ENCODE data around the gene HADHA. TPM values are rescaled to one million over a fixed set of nuclear protein-coding genes. Genes with fewer than 3 reads are reported as not detected.

HADHA gene
- 118 TPM for total RNA-seq
- long read RNA-seq, transcript HADHA-201 (20 exons, 3,037 nt): major isoform, 350 of 392 reads
- long read RNA-seq, partial matches to known transcripts: 19 of 392 reads
- long read RNA-seq, other reads (novel, unspliced or antisense): 17 of 392 reads

- peak within 1 kb of the TSS; percentile 89 for H3K4me3 ChIP-seq
- intact Hi-C loops (cut with DNase I): no loop called here
- no peaks in the 10 kb centered on the region for H3K27me3 ChIP-seq
- TF ChIP-seq CTCF (IDR thresholded peaks at IDR 0.05): peak; percentile 34
- DNase-seq: peak; percentile 96
- H3K4me1 ChIP-seq: peaks cover 51% of the 10 kb centered on the region
- no peaks in the 10 kb centered on the region for H3K36me3 ChIP-seq
- no peaks in the 10 kb centered on the region for H3K9me3 ChIP-seq
- ATAC-seq: peak; percentile 97
- peak within 1 kb of the TSS; percentile 100 for H3K27ac ChIP-seq
Observed at GRCh38 chr2:26244309-26245230, at the start of gene HADHA, which contains the start of gene HADHB. Gene HADHA, minus strand, starts transcription at chr2:26244632. Its CDS starts 36 bp downstream, at chr2:26244596. Gene HADHB, plus strand, starts transcription at chr2:26244939. Its CDS starts 9,316 bp downstream, at chr2:26254255.

GRCh38 chr2:26292646-26293045 is 48.2 kb upstream of the HADHA start:
- Histone ChIP-seq H3K4me3 (no peak overlapping the region), H3K27ac (no peak overlapping the region), H3K9me3 (no peaks in the 10 kb centered on the region), H3K36me3 (peaks cover 20% of the 10 kb centered on the region), H3K27me3 (no peaks in the 10 kb centered on the region), H3K4me1 (no peaks in the 10 kb centered on the region)
- intact Hi-C loops (cut with DNase I): no loop called here
- TF ChIP-seq CTCF (IDR thresholded peaks at IDR 0.05): no peak
- ATAC-seq: peak; percentile 71
- DNase-seq: no peak

GRCh38 chr2:26290001-26290400 is 45.6 kb upstream of the HADHA start:
- Histone ChIP-seq H3K9me3 (no peaks in the 10 kb centered on the region), H3K36me3 (peaks cover 46% of the 10 kb centered on the region), H3K4me3 (no peak overlapping the region), H3K27ac (no peak overlapping the region), H3K27me3 (no peaks in the 10 kb centered on the region), H3K4me1 (no peaks in the 10 kb centered on the region)
- ATAC-seq (peak; percentile 31), DNase-seq (no peak)
- intact Hi-C loops (cut with DNase I): no loop called here
- TF ChIP-seq CTCF (IDR thresholded peaks at IDR 0.05): no peak

- TF ChIP-seq CTCF (IDR thresholded peaks at IDR 0.05): no peak
- no peaks in the 10 kb centered on the region for H3K27me3 ChIP-seq
- H3K9me3 ChIP-seq: no peaks in the 10 kb centered on the region
- H3K36me3 ChIP-seq: peaks cover 86% of the 10 kb centered on the region
- no peak overlapping the region for H3K4me3 ChIP-seq
- ATAC-seq (no peak), DNase-seq (no peak)
- intact Hi-C loops (cut with DNase I): no loop called here
- H3K4me1 ChIP-seq: no peaks in the 10 kb centered on the region
- no peak overlapping the region for H3K27ac ChIP-seq
Observed at GRCh38 chr2:26285931-26286330, 41.5 kb upstream of the HADHA start.

- DNase-seq (no peak), ATAC-seq (no peak)
- H3K27me3 ChIP-seq: no peaks in the 10 kb centered on the region
- H3K4me3 ChIP-seq: no peak overlapping the region
- H3K9me3 ChIP-seq: no peaks in the 10 kb centered on the region
- H3K36me3 ChIP-seq: peaks cover 96% of the 10 kb centered on the region
- intact Hi-C loops (cut with DNase I): no loop called here
- TF ChIP-seq CTCF (IDR thresholded peaks at IDR 0.05): no peak
- no peaks in the 10 kb centered on the region for H3K4me1 ChIP-seq
- H3K27ac ChIP-seq: no peak overlapping the region
Observed at GRCh38 chr2:26284132-26284531, 39.7 kb upstream of the HADHA start.

All from upper lobe of right lung (tissue), 1 donor.